ENCODE results near the gene RBFOX1.

The RBFOX1 gene

GRCh38 chr16:7334801-7335560 lies 2.3 kb downstream of the RBFOX1 start:
- no peak for DNase-seq (ENCODE audit: low read depth)

- no peak for DNase-seq (ENCODE audit: low read depth)
Measured at GRCh38 chr16:7335991-7336634, 3.5 kb downstream of the RBFOX1 start.

- DNase-seq (ENCODE audit: low read depth) = no peak
Measured at GRCh38 chr16:7336742-7337141, 4.1 kb downstream of the RBFOX1 start.

- DNase-seq (ENCODE audit: low read depth) = no peak
Measured at GRCh38 chr16:7338826-7339225, 6.2 kb downstream of the RBFOX1 start.

- DNase-seq (ENCODE audit: low read depth) = no peak
Measured at GRCh38 chr16:7339700-7340099, 7.1 kb downstream of the RBFOX1 start.

GRCh38 chr16:7340938-7341337 lies 8.3 kb downstream of the RBFOX1 start:
- no peak for DNase-seq (ENCODE audit: low read depth)

GRCh38 chr16:7342598-7342997 lies 10.0 kb downstream of the RBFOX1 start:
- DNase-seq (ENCODE audit: low read depth) = no peak

GRCh38 chr16:7343243-7343642 lies 10.6 kb downstream of the RBFOX1 start:
- no peak for DNase-seq (ENCODE audit: low read depth)

- no peak for DNase-seq (ENCODE audit: low read depth)
Measured at GRCh38 chr16:7344830-7345780, 12.5 kb downstream of the RBFOX1 start.

GRCh38 chr16:7350806-7351205 lies 18.2 kb downstream of the RBFOX1 start:
- DNase-seq (ENCODE audit: low read depth) = no peak

- no peak for DNase-seq (ENCODE audit: low read depth)
Measured at GRCh38 chr16:7351610-7352510, 19.2 kb downstream of the RBFOX1 start.

- DNase-seq (ENCODE audit: low read depth) = no peak
Measured at GRCh38 chr16:7355758-7356157, 23.1 kb downstream of the RBFOX1 start.

GRCh38 chr16:7361416-7362129 lies 28.9 kb downstream of the RBFOX1 start:
- no peak for DNase-seq (ENCODE audit: low read depth)

GRCh38 chr16:7362231-7362630 lies 29.6 kb downstream of the RBFOX1 start:
- no peak for DNase-seq (ENCODE audit: low read depth)

- no peak for DNase-seq (ENCODE audit: low read depth)
Measured at GRCh38 chr16:7363422-7364417, 31.1 kb downstream of the RBFOX1 start.

- no peak for DNase-seq (ENCODE audit: low read depth)
Measured at GRCh38 chr16:7366041-7366440, 33.4 kb downstream of the RBFOX1 start.

GRCh38 chr16:7366993-7367880 lies 34.6 kb downstream of the RBFOX1 start:
- DNase-seq (ENCODE audit: low read depth) = no peak

GRCh38 chr16:7369204-7369603 lies 36.6 kb downstream of the RBFOX1 start:
- no peak for DNase-seq (ENCODE audit: low read depth)

- DNase-seq (ENCODE audit: low read depth) = no peak
Measured at GRCh38 chr16:7372095-7372494, 39.5 kb downstream of the RBFOX1 start.
